HepG2 (cell line): ENCODE data around the gene SCN4B. TPM values are rescaled to one million over a fixed set of nuclear protein-coding genes. Genes with fewer than 3 reads are reported as not detected.

Source experiments
- ATAC-seq: fragments of 200-7000 bp; cut with Tn5 transposase; 3 replicates; pipeline ENCODE4 v1.9.1; 2020; ENCODE audit warnings: mild to moderate bottlenecking, moderate library complexity
- BruUV-seq: library from RNA; stranded (reverse); fragments of 400-500 nt; replicated peaks from 2 replicates; lab custom pipeline; 2021; lab: Mats Ljungman, UMichigan
- CTCF ChIA-PET: fragments of 300-600 bp; formaldehyde crosslinking; extraction: SDS; loops from one replicate; lab custom pipeline; 2021; ENCODE audit warnings: low total read pairs, inconsistent platforms, low intra/inter-chr PET ratio; lab: Yijun Ruan, JAX
- POLR2A ChIA-PET: fragments of 350-600 bp; sonication (Branson Sonifier 250); formaldehyde crosslinking; loops from one replicate; lab custom pipeline; 2020; ENCODE audit warnings: antibody characterized with exemption, inconsistent platforms; lab: Yijun Ruan, JAX
- DNase-seq: peaks from one replicate; pipeline ENCODE4 v3.0.0-alpha.2; 2015; ENCODE audit warnings: low spot score
- FAIRE-seq: peaks from 3 replicates; lab custom pipeline; 2011; peaks lifted over from hg19 to GRCh38; lab: Jason Lieb, UNC
- H2AFZ ChIP-seq: one replicate; pipeline ENCODE4 v1.6.1; 2011; ENCODE audit warnings: low read length, inconsistent platforms
- H3K27ac ChIP-seq: fragments of 300-600 bp; 3 replicates; pipeline ENCODE4 v1.8.0; 2011; ENCODE audit warnings: mixed run types, mild to moderate bottlenecking, mixed read lengths, low read length, inconsistent platforms; ENCODE audit not compliant: insufficient read depth; ENCODE audit errors: extremely low read length
- H3K27me3 ChIP-seq, 2 experiments: fragments of 200-600 bp in 1 of 2; 2 replicates in 1 of 2; 3 replicates in 1 of 2; pipeline versions ENCODE4 v1.6.0 to v1.8.0; 2011; ENCODE audit warnings: low read length in 2 of 2, mild to moderate bottlenecking in 2 of 2, moderate library complexity in 2 of 2, inconsistent platforms in 1 of 2; ENCODE audit not compliant: insufficient read depth in 2 of 2, control insufficient read depth in 1 of 2
- H3K36me3 ChIP-seq, 2 experiments: fragments of 200-600 bp in 1 of 2; replicated peaks in 1 of 2; 2 replicates in 1 of 2; 3 replicates in 1 of 2; pipeline versions ENCODE4 v1.5.1 to v1.8.0; 2011; ENCODE audit warnings: low read length in 2 of 2, inconsistent platforms in 1 of 2; ENCODE audit not compliant: insufficient read depth in 2 of 2, control insufficient read depth in 1 of 2
- H3K4me1 ChIP-seq: 2 replicates; pipeline ENCODE4 v1.5.1; 2012; ENCODE audit warnings: low read length, inconsistent platforms; ENCODE audit not compliant: insufficient read depth
- H3K4me2 ChIP-seq: 2 replicates; pipeline ENCODE4 v1.6.0; 2011; ENCODE audit warnings: low read depth, low read length, inconsistent platforms
- H3K4me3 ChIP-seq, 3 experiments: fragments of 200-600 bp in 1 of 3; sonication (generic), shearing (Covaris generic) in 1 of 3; replicated peaks in 1 of 3; 2 replicates each; pipeline ENCODE4 v1.5.1; 2011 to 2016; ENCODE audit warnings: low read length in 3 of 3, inconsistent platforms in 2 of 3, low read depth in 2 of 3, mild to moderate bottlenecking in 2 of 3, control low read depth in 1 of 3, mixed read lengths in 1 of 3; ENCODE audit not compliant: insufficient read depth in 1 of 3
- H3K79me2 ChIP-seq: one replicate; pipeline ENCODE4 v1.6.1; 2011; ENCODE audit warnings: low read length, inconsistent platforms; ENCODE audit not compliant: insufficient read depth
- H3K9ac ChIP-seq: 2 replicates; pipeline ENCODE4 v1.6.0; 2011; ENCODE audit warnings: mild to moderate bottlenecking, low read depth, low read length, inconsistent platforms; ENCODE audit not compliant: insufficient read depth
- H3K9me3 ChIP-seq: 2 replicates; pipeline ENCODE4 v1.5.1; 2012; ENCODE audit warnings: mild to moderate bottlenecking, low read length
- H4K20me1 ChIP-seq: 2 replicates; pipeline ENCODE4 v1.6.0; 2011; ENCODE audit warnings: inconsistent platforms, mild to moderate bottlenecking, low read length, moderate library complexity; ENCODE audit not compliant: insufficient read depth
- KDM2A ChIP-seq: sonication (generic); formaldehyde crosslinking; IDR thresholded peaks from 2 replicates; pipeline ENCODE4 v1.4.0; 2020; ENCODE audit warnings: low read depth, missing genetic modification reagents, borderline replicate concordance
- KLF13 ChIP-seq: sonication (generic); formaldehyde crosslinking; IDR thresholded peaks from 2 replicates; pipeline ENCODE4 v1.4.0; 2020; ENCODE audit warnings: mild to moderate bottlenecking, missing genetic modification reagents
- PRMT3 ChIP-seq: sonication (generic); formaldehyde crosslinking; IDR thresholded peaks from 2 replicates; pipeline ENCODE4 v1.8.1; 2022; ENCODE audit warnings: low read depth, mild to moderate bottlenecking, moderate library complexity, missing genetic modification reagents, borderline replicate concordance
- RARA ChIP-seq: IDR thresholded peaks from 2 replicates; pipeline ENCODE4 v1.6.1; 2016; ENCODE audit warnings: missing genetic modification reagents, missing compliant biosample characterization
- TAF15 ChIP-seq: fragments of 200-400 bp; formaldehyde crosslinking; IDR thresholded peaks from one replicate; pipeline ENCODE4 v1.6.1; 2018; ENCODE audit warnings: mild to moderate bottlenecking, low read depth, low read length; ENCODE audit not compliant: poor library complexity, severe bottlenecking
- ZEB1 ChIP-seq: IDR thresholded peaks from 2 replicates; pipeline ENCODE4 v1.6.1; 2012; ENCODE audit warnings: mild to moderate bottlenecking, low read depth, inconsistent platforms; ENCODE audit not compliant: insufficient replicate concordance
- ZNF768 ChIP-seq: sonication (generic); formaldehyde crosslinking; IDR thresholded peaks from 2 replicates; pipeline ENCODE4 v1.4.0; 2020; ENCODE audit warnings: missing genetic modification reagents
- ZNF850 ChIP-seq: sonication (generic); formaldehyde crosslinking; conservative IDR thresholded peaks from 2 replicates; pipeline ENCODE4 v1.9.0; 2021; ENCODE audit warnings: mild to moderate bottlenecking, missing genetic modification reagents
- WGBS: methylation state at CpG from one replicate; pipeline ENCODE4 v1.1.6; 2017; ENCODE audit warnings: low lambda C conversion rate; 5-methylcytosine and 5-hydroxymethylcytosine counted together
- in situ Hi-C: cut with HindIII; loops from 2 replicates; pipeline ENCODE4 v1.10.0; 2017; ENCODE audit warnings: low pct_unique_long_range_greater_than_20kb; ENCODE audit not compliant: extremely low pct_ligation_motif_present
- intact Hi-C: fragments of 100-400 bp; cut with micrococcal nuclease; formaldehyde crosslinking; loops from one replicate; pipeline ENCODE4 v1.10.0; 2022; ENCODE audit not compliant: unreplicated experiment
- polyA plus RNA-seq, 8 experiments: library from polyadenylated mRNA; depleted of rRNA in 3 of 8; stranded (reverse) in 7 of 8; unstranded in 1 of 8; fragments of >200 nt; fragmentation: Illumina TruSeq in 4 of 8; extraction: Trizol in 4 of 8; gene quantifications; 2 replicates each; pipeline versions ENCODE4 v1.2.1 to v1.2.3, GENCODE V29; 2011 to 2016; ENCODE audit warnings: low read depth in 4 of 8, missing spikeins in 1 of 8, mixed read lengths in 1 of 8; ENCODE audit not compliant: insufficient read depth in 1 of 8
- total RNA-seq, 5 experiments: library from RNA; depleted of rRNA; stranded (reverse); fragments of >200 nt; fragmentation: Illumina TruSeq; extraction: Trizol; gene quantifications; 2 replicates each; pipeline ENCODE4 v1.2.3, GENCODE V29; 2016; ENCODE audit warnings: low read depth in 1 of 5
- TF ChIP-seq, protein P1 (sequence below): sonication (generic); formaldehyde crosslinking; IDR thresholded peaks from 2 replicates; pipeline ENCODE4 v1.4.0; 2020; ENCODE audit warnings: missing genetic modification reagents
- TF ChIP-seq, protein P2 (sequence below): sonication (generic); formaldehyde crosslinking; IDR thresholded peaks from 2 replicates; pipeline ENCODE4 v1.5.0; 2020; ENCODE audit warnings: missing genetic modification reagents
- TF ChIP-seq, protein P3 (sequence below): sonication (generic); formaldehyde crosslinking; IDR thresholded peaks from 2 replicates; pipeline ENCODE4 v1.4.0; 2020; ENCODE audit warnings: missing genetic modification reagents
- TF ChIP-seq, protein P4 (sequence below): IDR thresholded peaks from 2 replicates; pipeline ENCODE4 v1.4.0; 2020; ENCODE audit warnings: mild to moderate bottlenecking, missing genetic modification reagents
- TF ChIP-seq, protein P5 (sequence below): sonication (generic); formaldehyde crosslinking; IDR thresholded peaks from 2 replicates; pipeline ENCODE4 v1.5.1; 2020; ENCODE audit warnings: missing genetic modification reagents, mild to moderate bottlenecking, borderline replicate concordance

Gene SCN4B
- total and polyA plus RNA-seq, 2 of the 13 experiments (the other 11 are each of a cell fraction or from before 2014, with no cell fraction given) = 0.04 to 0.29 TPM

DNA sequence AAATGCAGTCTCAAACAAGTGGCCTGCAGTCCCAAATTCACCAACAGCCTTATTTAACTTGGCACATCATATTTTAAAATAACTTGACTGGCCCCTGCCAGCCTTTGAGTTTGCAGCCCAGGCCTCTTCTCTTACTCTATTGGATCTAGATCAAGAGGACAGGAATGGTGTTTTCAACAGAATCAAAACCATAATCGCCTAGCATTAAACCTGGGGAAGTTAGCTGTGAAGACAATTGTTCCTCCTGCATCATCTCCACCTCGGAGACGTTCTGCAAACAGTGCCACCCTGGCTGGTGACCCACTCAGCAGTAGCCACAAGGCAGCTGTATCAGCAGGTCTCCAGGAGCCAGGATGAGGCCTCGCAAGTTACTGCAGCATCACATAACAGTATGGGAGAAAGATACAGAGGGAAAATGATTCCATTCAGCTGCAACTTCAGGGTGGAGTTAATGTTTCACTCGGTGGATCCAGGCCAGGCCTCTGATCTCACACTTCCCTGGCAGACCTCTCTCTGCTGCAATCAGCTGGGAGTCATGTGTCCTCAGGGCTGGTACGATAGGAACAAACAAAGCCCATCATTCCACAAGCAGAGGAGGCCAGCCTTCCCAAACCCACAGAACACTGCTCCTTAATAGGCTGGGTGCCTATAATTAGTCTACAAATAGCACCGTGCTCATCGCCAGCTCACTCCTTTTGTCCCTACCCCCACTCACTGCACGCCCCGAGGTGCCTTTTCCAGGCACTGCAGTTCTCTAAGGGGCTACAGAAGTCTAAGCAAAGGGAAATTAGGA lies 42.4 kb upstream of the SCN4B start:
- intact Hi-C loops (loop anchor here (1.0 to 5.0 kb wide), 4 partner anchors 17 to 160 kb away; partner anchors contain the start of gene MPZL2), in situ Hi-C loops (loop anchor here (5.0 to 10.0 kb wide), 3 partner anchors 57 to 160 kb away; partner anchors contain the start of genes MPZL3 and UBE4A)
- Histone ChIP-seq H3K36me3 (no peaks in the 10 kb centered on the region), H3K4me1 (peaks cover 77% of the 10 kb centered on the region), H3K27ac (peak overlapping the region; percentile 78), H3K9me3 (no peaks in the 10 kb centered on the region; the same call in 1 of the 2 replicates), H3K9ac (peak overlapping the region; percentile 54), H3K4me2 (peak overlapping the region; percentile 71), H3K27me3 (no peaks in the 10 kb centered on the region), H3K4me3 (peak overlapping the region in 1 of 3 experiments; percentile 41; a peak in 2 of 6 replicates), H4K20me1 (no peaks in the 10 kb centered on the region), H2AFZ (no peak overlapping the region), H3K79me2 (no peaks in the 10 kb centered on the region)
- peak; percentile 99 for FAIRE-seq
- no TSS peak for BruUV-seq
- POLR2A ChIA-PET = interaction anchor here (0.7 to 2.2 kb wide), 13 partner anchors 14 to 207 kb away, joined by 3 to 20 read pairs (median 4); partner anchors contain the start of genes ATP5MG, MPZL2, MPZL3 and UBE4A
- peak; percentile 98 for DNase-seq
- 0% methylated on average over 10 of the region's 10 CpGs for WGBS
- peak; percentile 98 for ATAC-seq
- CTCF ChIA-PET = no interaction called here
- TF ChIP-seq, protein P1, sequence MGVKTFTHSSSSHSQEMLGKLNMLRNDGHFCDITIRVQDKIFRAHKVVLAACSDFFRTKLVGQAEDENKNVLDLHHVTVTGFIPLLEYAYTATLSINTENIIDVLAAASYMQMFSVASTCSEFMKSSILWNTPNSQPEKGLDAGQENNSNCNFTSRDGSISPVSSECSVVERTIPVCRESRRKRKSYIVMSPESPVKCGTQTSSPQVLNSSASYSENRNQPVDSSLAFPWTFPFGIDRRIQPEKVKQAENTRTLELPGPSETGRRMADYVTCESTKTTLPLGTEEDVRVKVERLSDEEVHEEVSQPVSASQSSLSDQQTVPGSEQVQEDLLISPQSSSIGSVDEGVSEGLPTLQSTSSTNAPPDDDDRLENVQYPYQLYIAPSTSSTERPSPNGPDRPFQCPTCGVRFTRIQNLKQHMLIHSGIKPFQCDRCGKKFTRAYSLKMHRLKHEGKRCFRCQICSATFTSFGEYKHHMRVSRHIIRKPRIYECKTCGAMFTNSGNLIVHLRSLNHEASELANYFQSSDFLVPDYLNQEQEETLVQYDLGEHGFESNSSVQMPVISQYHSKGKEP (CRISPR knock-in tag) = no peak
- TF ChIP-seq ZEB1 (peak; percentile 23), ZNF768 (CRISPR knock-in tag) (no peak), ZNF850 (CRISPR knock-in tag) (no peak), TAF15 (no peak), PRMT3 (CRISPR knock-in tag) (no peak), KDM2A (CRISPR knock-in tag) (peak; percentile 54; the same call in 1 of the 2 replicates), KLF13 (CRISPR knock-in tag) (no peak), RARA (peak; percentile 59)
- TF ChIP-seq, protein P2, sequence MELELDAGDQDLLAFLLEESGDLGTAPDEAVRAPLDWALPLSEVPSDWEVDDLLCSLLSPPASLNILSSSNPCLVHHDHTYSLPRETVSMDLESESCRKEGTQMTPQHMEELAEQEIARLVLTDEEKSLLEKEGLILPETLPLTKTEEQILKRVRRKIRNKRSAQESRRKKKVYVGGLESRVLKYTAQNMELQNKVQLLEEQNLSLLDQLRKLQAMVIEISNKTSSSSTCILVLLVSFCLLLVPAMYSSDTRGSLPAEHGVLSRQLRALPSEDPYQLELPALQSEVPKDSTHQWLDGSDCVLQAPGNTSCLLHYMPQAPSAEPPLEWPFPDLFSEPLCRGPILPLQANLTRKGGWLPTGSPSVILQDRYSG (CRISPR knock-in tag) = 0 out of 2 replicates have a peak, but pooled peaks have one; percentile 70
- TF ChIP-seq, protein P3, sequence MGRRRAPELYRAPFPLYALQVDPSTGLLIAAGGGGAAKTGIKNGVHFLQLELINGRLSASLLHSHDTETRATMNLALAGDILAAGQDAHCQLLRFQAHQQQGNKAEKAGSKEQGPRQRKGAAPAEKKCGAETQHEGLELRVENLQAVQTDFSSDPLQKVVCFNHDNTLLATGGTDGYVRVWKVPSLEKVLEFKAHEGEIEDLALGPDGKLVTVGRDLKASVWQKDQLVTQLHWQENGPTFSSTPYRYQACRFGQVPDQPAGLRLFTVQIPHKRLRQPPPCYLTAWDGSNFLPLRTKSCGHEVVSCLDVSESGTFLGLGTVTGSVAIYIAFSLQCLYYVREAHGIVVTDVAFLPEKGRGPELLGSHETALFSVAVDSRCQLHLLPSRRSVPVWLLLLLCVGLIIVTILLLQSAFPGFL (CRISPR knock-in tag) = no peak
- TF ChIP-seq, protein P4, sequence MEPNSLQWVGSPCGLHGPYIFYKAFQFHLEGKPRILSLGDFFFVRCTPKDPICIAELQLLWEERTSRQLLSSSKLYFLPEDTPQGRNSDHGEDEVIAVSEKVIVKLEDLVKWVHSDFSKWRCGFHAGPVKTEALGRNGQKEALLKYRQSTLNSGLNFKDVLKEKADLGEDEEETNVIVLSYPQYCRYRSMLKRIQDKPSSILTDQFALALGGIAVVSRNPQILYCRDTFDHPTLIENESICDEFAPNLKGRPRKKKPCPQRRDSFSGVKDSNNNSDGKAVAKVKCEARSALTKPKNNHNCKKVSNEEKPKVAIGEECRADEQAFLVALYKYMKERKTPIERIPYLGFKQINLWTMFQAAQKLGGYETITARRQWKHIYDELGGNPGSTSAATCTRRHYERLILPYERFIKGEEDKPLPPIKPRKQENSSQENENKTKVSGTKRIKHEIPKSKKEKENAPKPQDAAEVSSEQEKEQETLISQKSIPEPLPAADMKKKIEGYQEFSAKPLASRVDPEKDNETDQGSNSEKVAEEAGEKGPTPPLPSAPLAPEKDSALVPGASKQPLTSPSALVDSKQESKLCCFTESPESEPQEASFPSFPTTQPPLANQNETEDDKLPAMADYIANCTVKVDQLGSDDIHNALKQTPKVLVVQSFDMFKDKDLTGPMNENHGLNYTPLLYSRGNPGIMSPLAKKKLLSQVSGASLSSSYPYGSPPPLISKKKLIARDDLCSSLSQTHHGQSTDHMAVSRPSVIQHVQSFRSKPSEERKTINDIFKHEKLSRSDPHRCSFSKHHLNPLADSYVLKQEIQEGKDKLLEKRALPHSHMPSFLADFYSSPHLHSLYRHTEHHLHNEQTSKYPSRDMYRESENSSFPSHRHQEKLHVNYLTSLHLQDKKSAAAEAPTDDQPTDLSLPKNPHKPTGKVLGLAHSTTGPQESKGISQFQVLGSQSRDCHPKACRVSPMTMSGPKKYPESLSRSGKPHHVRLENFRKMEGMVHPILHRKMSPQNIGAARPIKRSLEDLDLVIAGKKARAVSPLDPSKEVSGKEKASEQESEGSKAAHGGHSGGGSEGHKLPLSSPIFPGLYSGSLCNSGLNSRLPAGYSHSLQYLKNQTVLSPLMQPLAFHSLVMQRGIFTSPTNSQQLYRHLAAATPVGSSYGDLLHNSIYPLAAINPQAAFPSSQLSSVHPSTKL (CRISPR knock-in tag) = peak; percentile 96
- TF ChIP-seq, protein P5, sequence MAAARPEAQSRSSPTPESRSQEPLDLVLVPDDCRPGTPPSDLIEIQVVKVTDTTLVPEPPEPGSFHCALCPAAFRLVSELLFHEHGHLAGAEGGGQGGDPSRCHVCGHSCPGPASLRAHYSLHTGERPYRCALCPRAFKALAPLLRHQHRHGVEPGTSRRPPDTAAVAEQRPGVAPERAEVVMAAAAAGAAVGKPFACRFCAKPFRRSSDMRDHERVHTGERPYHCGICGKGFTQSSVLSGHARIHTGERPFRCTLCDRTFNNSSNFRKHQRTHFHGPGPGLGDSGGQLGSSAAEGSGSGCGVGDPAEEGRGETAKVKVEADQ = 0 out of 2 replicates have a peak, but pooled peaks have one; percentile 57
